A673 (cell line): ENCODE results near the gene CD8A. TPM values are rescaled to one million over a fixed set of nuclear protein-coding genes. Genes with fewer than 3 reads are reported as not detected.

Source experiments
- BruUV-seq: library from RNA; stranded (reverse); fragments of 400-500 nt; replicated peaks from 2 replicates; lab custom pipeline; 2021; lab: Mats Ljungman, UMichigan
- CTCF ChIA-PET: fragments of 300-600 bp; sonication (Branson Sonifier 250); formaldehyde crosslinking; loops from one replicate; lab custom pipeline; 2022; ENCODE audit warnings: antibody characterized with exemption; lab: Charles Lee
- POLR2A ChIA-PET: fragments of 300-600 bp; sonication (Branson Sonifier 250); formaldehyde crosslinking; loops from one replicate; lab custom pipeline; 2022; ENCODE audit warnings: antibody characterized with exemption; ENCODE audit not compliant: low non-redundant PET; lab: Charles Lee
- DNase-seq: peaks from one replicate; pipeline ENCODE4 v3.0.0-alpha.2; 2015; ENCODE audit warnings: low spot score
- H3K27ac ChIP-seq: fragments of 200-600 bp; sonication (generic); 2 replicates; pipeline ENCODE4 v1.5.1; 2016; ENCODE audit warnings: mixed run types, low read depth, mild to moderate bottlenecking, mixed read lengths, antibody characterized with exemption, low read length; ENCODE audit not compliant: poor library complexity, severe bottlenecking
- H3K27me3 ChIP-seq: fragments of 200-600 bp; sonication (generic); replicated peaks from 2 replicates; pipeline ENCODE4 v1.6.1; 2017; ENCODE audit warnings: mixed run types, low read depth, mild to moderate bottlenecking, mixed read lengths, antibody characterized with exemption, low read length; ENCODE audit not compliant: insufficient read depth, poor library complexity
- H3K36me3 ChIP-seq: fragments of 200-600 bp; sonication (generic); 2 replicates; pipeline ENCODE4 v1.6.1; 2016; ENCODE audit warnings: mixed run types, mild to moderate bottlenecking, mixed read lengths, antibody characterized with exemption, low read length; ENCODE audit not compliant: insufficient read depth, poor library complexity, severe bottlenecking
- H3K4me1 ChIP-seq: fragments of 200-600 bp; sonication (generic); 2 replicates; pipeline ENCODE4 v1.6.1; 2017; ENCODE audit warnings: mixed run types, mild to moderate bottlenecking, mixed read lengths, antibody characterized with exemption, low read length; ENCODE audit not compliant: insufficient read depth, poor library complexity, severe bottlenecking
- H3K4me3 ChIP-seq: fragments of 200-600 bp; sonication (generic); 2 replicates; pipeline ENCODE4 v1.5.1; 2016; ENCODE audit warnings: low read depth, mixed run types, mild to moderate bottlenecking, mixed read lengths, low read length; ENCODE audit not compliant: poor library complexity, severe bottlenecking
- H3K9me3 ChIP-seq: fragments of 200-600 bp; sonication (generic); 2 replicates; pipeline ENCODE4 v1.6.1; 2016; ENCODE audit warnings: mixed run types, low read depth, mild to moderate bottlenecking, mixed read lengths, antibody characterized with exemption, low read length; ENCODE audit not compliant: poor library complexity, severe bottlenecking
- EZH2 ChIP-seq: fragments of 200-600 bp; sonication (generic); IDR thresholded peaks from 2 replicates; pipeline ENCODE4 v1.6.1; 2017; ENCODE audit warnings: borderline replicate concordance, low read depth, mild to moderate bottlenecking, mixed read lengths, antibody characterized with exemption, low read length; ENCODE audit not compliant: poor library complexity, severe bottlenecking
- intact Hi-C: fragments of 100-400 bp; cut with micrococcal nuclease; formaldehyde crosslinking; loops from one replicate; pipeline ENCODE4 v1.10.0; 2022; ENCODE audit not compliant: unreplicated experiment
- total RNA-seq: library from RNA; stranded (reverse); gene quantifications from 2 replicates; pipeline ENCODE4 v1.2.3, GENCODE V29; 2021
- TF ChIP-seq, protein P1 (sequence below): fragments of 300-800, 200-600 bp; sonication (generic); conservative IDR thresholded peaks from 2 replicates; pipeline ENCODE4 v1.5.1; 2017; ENCODE audit warnings: low read depth, mild to moderate bottlenecking, antibody characterized with exemption, low read length, moderate library complexity, mixed read lengths

CD8A gene
- total RNA-seq, 1 experiment from 2014 or later, result not detected

- ChIA-PET POLR2A (no interaction called here), CTCF (no interaction called here)
- DNase-seq, result no peak
- H3K27me3 ChIP-seq, result no peaks in the 10 kb centered on the region
- H3K4me1 ChIP-seq, result no peaks in the 10 kb centered on the region
- H3K9me3 ChIP-seq, result no peaks in the 10 kb centered on the region
- intact Hi-C loops, result no loop called here
- no peak overlapping the region for H3K27ac ChIP-seq
- no TSS peak for BruUV-seq
- TF ChIP-seq EZH2, result no peak
- TF ChIP-seq, protein P1, sequence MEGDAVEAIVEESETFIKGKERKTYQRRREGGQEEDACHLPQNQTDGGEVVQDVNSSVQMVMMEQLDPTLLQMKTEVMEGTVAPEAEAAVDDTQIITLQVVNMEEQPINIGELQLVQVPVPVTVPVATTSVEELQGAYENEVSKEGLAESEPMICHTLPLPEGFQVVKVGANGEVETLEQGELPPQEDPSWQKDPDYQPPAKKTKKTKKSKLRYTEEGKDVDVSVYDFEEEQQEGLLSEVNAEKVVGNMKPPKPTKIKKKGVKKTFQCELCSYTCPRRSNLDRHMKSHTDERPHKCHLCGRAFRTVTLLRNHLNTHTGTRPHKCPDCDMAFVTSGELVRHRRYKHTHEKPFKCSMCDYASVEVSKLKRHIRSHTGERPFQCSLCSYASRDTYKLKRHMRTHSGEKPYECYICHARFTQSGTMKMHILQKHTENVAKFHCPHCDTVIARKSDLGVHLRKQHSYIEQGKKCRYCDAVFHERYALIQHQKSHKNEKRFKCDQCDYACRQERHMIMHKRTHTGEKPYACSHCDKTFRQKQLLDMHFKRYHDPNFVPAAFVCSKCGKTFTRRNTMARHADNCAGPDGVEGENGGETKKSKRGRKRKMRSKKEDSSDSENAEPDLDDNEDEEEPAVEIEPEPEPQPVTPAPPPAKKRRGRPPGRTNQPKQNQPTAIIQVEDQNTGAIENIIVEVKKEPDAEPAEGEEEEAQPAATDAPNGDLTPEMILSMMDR, result no peak
- no peaks in the 10 kb centered on the region for H3K36me3 ChIP-seq
- H3K4me3 ChIP-seq, result no peak overlapping the region
These were observed 36.2 kb upstream of the CD8A start for GRCh38 chr2:86826951-86827350.

GRCh38 chr2:86825693-86826381 lies 35.1 kb upstream of the CD8A start:
- TF ChIP-seq EZH2, result no peak
- TF ChIP-seq, protein P1, result no peak
- intact Hi-C loops, result no loop called here
- Histone ChIP-seq H3K4me3 (no peak overlapping the region), H3K27me3 (no peaks in the 10 kb centered on the region), H3K4me1 (no peaks in the 10 kb centered on the region), H3K36me3 (no peaks in the 10 kb centered on the region), H3K27ac (no peak overlapping the region), H3K9me3 (no peaks in the 10 kb centered on the region)
- DNase-seq, result no peak
- CTCF ChIA-PET, result no interaction called here
- POLR2A ChIA-PET, result no interaction called here
- no TSS peak for BruUV-seq

GRCh38 chr2:86825036-86825692 lies 34.5 kb upstream of the CD8A start:
- BruUV-seq, result no TSS peak
- no peak overlapping the region for H3K27ac ChIP-seq
- no peak for TF ChIP-seq EZH2
- TF ChIP-seq, protein P1, result no peak
- no peak for DNase-seq
- H3K4me3 ChIP-seq, result no peak overlapping the region
- POLR2A ChIA-PET, result no interaction called here
- no peaks in the 10 kb centered on the region for H3K36me3 ChIP-seq
- CTCF ChIA-PET, result no interaction called here
- no peaks in the 10 kb centered on the region for H3K4me1 ChIP-seq
- intact Hi-C loops, result no loop called here
- H3K9me3 ChIP-seq, result no peaks in the 10 kb centered on the region
- H3K27me3 ChIP-seq, result no peaks in the 10 kb centered on the region
